ENCODE data around the gene CDYL2. TPM values are rescaled to one million over a fixed set of nuclear protein-coding genes. Genes with fewer than 3 reads are reported as not detected.

Gene CDYL2
- 4.5 and 5.2 TPM in 2 replicates for total RNA-seq
- long read RNA-seq: 0 reads

- DNase-seq (ENCODE audit: low read depth, low spot score): peak; percentile 4
- no peak for TF ChIP-seq CTCF (conservative IDR thresholded peaks at IDR 0.05)
- H3K4me3 Mint-ChIP-seq: peak within 1 kb of the TSS; percentile 91
Observed at GRCh38 chr16:80804526-80805383, at the start of gene CDYL2. Gene CDYL2, minus strand, starts transcription at chr16:80804598. Its CDS starts 425 bp downstream, at chr16:80804173.

GRCh38 chr16:80852261-80852872 lies 48.0 kb upstream of the CDYL2 start:
- no peak for DNase-seq (ENCODE audit: low read depth, low spot score)
- no peak overlapping the region for H3K4me3 Mint-ChIP-seq
- H3K27ac Mint-ChIP-seq (ENCODE audit: unreplicated experiment): no peak overlapping the region
- H3K9me3 Mint-ChIP-seq: no peaks in the 10 kb centered on the region
- peaks cover 4% of the 10 kb centered on the region for H3K27me3 Mint-ChIP-seq (ENCODE audit: low read depth)
- no peaks in the 10 kb centered on the region for H3K4me1 Mint-ChIP-seq
- peak; percentile 54 for TF ChIP-seq CTCF (conservative IDR thresholded peaks at IDR 0.05)
- no peaks in the 10 kb centered on the region for H3K36me3 Mint-ChIP-seq (ENCODE audit: low read depth)

More at GRCh38 chr16:80804526-80805383, at the start of gene CDYL2:
- no peaks in the 10 kb centered on the region for H3K36me3 Mint-ChIP-seq (ENCODE audit: low read depth)
- H3K27ac Mint-ChIP-seq (ENCODE audit: unreplicated experiment): no peak within 1 kb of the TSS
- no peaks in the 10 kb centered on the region for H3K4me1 Mint-ChIP-seq
- peaks cover 41% of the 10 kb centered on the region for H3K27me3 Mint-ChIP-seq (ENCODE audit: low read depth)
- no peaks in the 10 kb centered on the region for H3K9me3 Mint-ChIP-seq

- H3K36me3 Mint-ChIP-seq (ENCODE audit: low read depth): no peaks in the 10 kb centered on the region
- H3K27ac Mint-ChIP-seq (ENCODE audit: unreplicated experiment): no peak overlapping the region
- DNase-seq (ENCODE audit: low read depth, low spot score): no peak
- no peaks in the 10 kb centered on the region for H3K9me3 Mint-ChIP-seq
- H3K4me3 Mint-ChIP-seq: no peak overlapping the region
- no peak for TF ChIP-seq CTCF (conservative IDR thresholded peaks at IDR 0.05)
- H3K27me3 Mint-ChIP-seq (ENCODE audit: low read depth): peaks cover 9% of the 10 kb centered on the region
- H3K4me1 Mint-ChIP-seq: no peaks in the 10 kb centered on the region
Observed at GRCh38 chr16:80851831-80852230, 47.4 kb upstream of the CDYL2 start.

- no peaks in the 10 kb centered on the region for H3K36me3 Mint-ChIP-seq (ENCODE audit: low read depth)
- peaks cover 15% of the 10 kb centered on the region for H3K27me3 Mint-ChIP-seq (ENCODE audit: low read depth)
- H3K9me3 Mint-ChIP-seq: no peaks in the 10 kb centered on the region
- no peaks in the 10 kb centered on the region for H3K4me1 Mint-ChIP-seq
- H3K27ac Mint-ChIP-seq (ENCODE audit: unreplicated experiment): no peak overlapping the region
- H3K4me3 Mint-ChIP-seq: no peak overlapping the region
- no peak for DNase-seq (ENCODE audit: low read depth, low spot score)
- TF ChIP-seq CTCF (conservative IDR thresholded peaks at IDR 0.05): no peak
Observed at GRCh38 chr16:80850757-80851156, 46.4 kb upstream of the CDYL2 start.

GRCh38 chr16:80848862-80849261 lies 44.5 kb upstream of the CDYL2 start:
- Mint-ChIP-seq H3K27ac (ENCODE audit: unreplicated experiment) (no peak overlapping the region), H3K4me3 (no peak overlapping the region), H3K9me3 (peaks cover 2% of the 10 kb centered on the region), H3K27me3 (ENCODE audit: low read depth) (peaks cover 18% of the 10 kb centered on the region), H3K36me3 (ENCODE audit: low read depth) (peaks cover 3% of the 10 kb centered on the region), H3K4me1 (no peaks in the 10 kb centered on the region)
- no peak for TF ChIP-seq CTCF (conservative IDR thresholded peaks at IDR 0.05)
- DNase-seq (ENCODE audit: low read depth, low spot score): no peak

Measured in neural crest cell (in vitro differentiated cells).